Liver (tissue), 9 donors: ENCODE results near the gene MYRFL. TPM values are rescaled to one million over a fixed set of nuclear protein-coding genes. Genes with fewer than 3 reads are reported as not detected.

Source experiments
- DNase-seq: peaks from one replicate; pipeline ENCODE4 v3.0.0-alpha.2; 2017; ENCODE audit warnings: low spot score
- H3K27ac ChIP-seq, 2 donors: one replicate each; pipeline ENCODE4 v1.7.0; 2013; ENCODE audit warnings: inconsistent platforms in 2 of 2, low read length in 2 of 2, control low read depth in 1 of 2, low read depth in 1 of 2, mild to moderate bottlenecking in 1 of 2
- H3K27me3 ChIP-seq, 4 donors: one replicate each; pipeline versions ENCODE4 v1.6.1 to v1.7.0; 2013; ENCODE audit warnings: low read length in 3 of 4, inconsistent platforms in 1 of 4, mild to moderate bottlenecking in 1 of 4, moderate library complexity in 1 of 4; ENCODE audit not compliant: control insufficient read depth in 4 of 4, insufficient read depth in 4 of 4
- H3K36me3 ChIP-seq, 4 donors: one replicate each; pipeline versions ENCODE4 v1.6.1 to v1.7.0; 2013; ENCODE audit warnings: low read length in 3 of 4, mild to moderate bottlenecking in 3 of 4, low read depth in 1 of 4, moderate library complexity in 1 of 4; ENCODE audit not compliant: control insufficient read depth in 4 of 4, insufficient read depth in 3 of 4
- H3K4me1 ChIP-seq, 4 donors: one replicate each; pipeline versions ENCODE4 v1.6.1 to v1.7.0; 2013; ENCODE audit warnings: low read length in 3 of 4, mild to moderate bottlenecking in 3 of 4, moderate library complexity in 1 of 4; ENCODE audit not compliant: control insufficient read depth in 4 of 4, insufficient read depth in 4 of 4
- H3K4me3 ChIP-seq, 3 donors: one replicate each; pipeline versions ENCODE4 v1.6.1 to v1.7.0; 2013; ENCODE audit warnings: low read length in 3 of 3, control low read depth in 1 of 3, low read depth in 1 of 3, mild to moderate bottlenecking in 1 of 3
- H3K9ac ChIP-seq, 2 donors: one replicate each; pipeline ENCODE4 v1.7.0; 2013; ENCODE audit warnings: low read length in 2 of 2, mild to moderate bottlenecking in 2 of 2, moderate library complexity in 2 of 2, control low read depth in 1 of 2, low read depth in 1 of 2
- H3K9me3 ChIP-seq, 4 donors: one replicate each; pipeline versions ENCODE4 v1.6.1 to v1.7.0; 2013; ENCODE audit warnings: low read length in 3 of 4; ENCODE audit not compliant: control insufficient read depth in 4 of 4
- ATF3 ChIP-seq: IDR thresholded peaks from 2 replicates; pipeline ENCODE4 v1.6.1; 2016; ENCODE audit warnings: antibody characterized with exemption
- CTCF ChIP-seq: fragments of 150-350 bp; IDR thresholded peaks from 2 replicates; pipeline ENCODE4 v1.5.1; 2017; ENCODE audit warnings: improper control_type of control experiment, low read depth, low read length; ENCODE audit not compliant: missing input control
- EGR1 ChIP-seq, 2 donors: IDR thresholded peaks; 2 replicates each; pipeline ENCODE4 v1.6.1; 2016 to 2018; ENCODE audit warnings: antibody characterized with exemption in 2 of 2, low read depth in 2 of 2
- FOXA1 ChIP-seq: IDR thresholded peaks from 2 replicates; pipeline ENCODE4 v1.6.1; 2016; ENCODE audit warnings: antibody characterized with exemption
- FOXA2 ChIP-seq: IDR thresholded peaks from 2 replicates; pipeline ENCODE4 v1.6.1; 2016; ENCODE audit warnings: antibody characterized with exemption
- GABPA ChIP-seq, 2 donors: IDR thresholded peaks in 1 of 2; conservative IDR thresholded peaks in 1 of 2; 2 replicates each; pipeline ENCODE4 v1.6.1; 2016; ENCODE audit warnings: antibody characterized with exemption in 2 of 2, mild to moderate bottlenecking in 1 of 2, moderate library complexity in 1 of 2
- HNF4A ChIP-seq, 2 donors: conservative IDR thresholded peaks; 2 replicates each; pipeline ENCODE4 v1.6.1; 2016; ENCODE audit warnings: antibody characterized with exemption in 2 of 2, mild to moderate bottlenecking in 2 of 2
- HNF4G ChIP-seq: IDR thresholded peaks from 2 replicates; pipeline ENCODE4 v1.6.1; 2016; ENCODE audit warnings: antibody characterized with exemption
- JUND ChIP-seq, 2 donors: IDR thresholded peaks; 2 replicates each; pipeline ENCODE4 v1.6.1; 2016; ENCODE audit warnings: antibody characterized with exemption in 2 of 2
- MAX ChIP-seq: IDR thresholded peaks from 2 replicates; pipeline ENCODE4 v1.6.1; 2016; ENCODE audit warnings: antibody characterized with exemption
- NR2F2 ChIP-seq: IDR thresholded peaks from 2 replicates; pipeline ENCODE4 v1.6.1; 2016; ENCODE audit warnings: antibody characterized with exemption
- RAD21 ChIP-seq, 2 donors: IDR thresholded peaks; 2 replicates each; pipeline ENCODE4 v1.6.1; 2016; ENCODE audit warnings: antibody characterized with exemption in 2 of 2, mild to moderate bottlenecking in 2 of 2
- REST ChIP-seq: IDR thresholded peaks from 2 replicates; pipeline ENCODE4 v1.6.1; 2016; ENCODE audit warnings: antibody characterized with exemption, mild to moderate bottlenecking
- RXRA ChIP-seq, 2 donors: IDR thresholded peaks; 2 replicates each; pipeline ENCODE4 v1.6.1; 2017 to 2018; ENCODE audit warnings: antibody characterized with exemption in 2 of 2, mild to moderate bottlenecking in 1 of 2
- SP1 ChIP-seq: IDR thresholded peaks from 2 replicates; pipeline ENCODE4 v1.6.1; 2018; ENCODE audit warnings: antibody characterized with exemption, mild to moderate bottlenecking
- TAF1 ChIP-seq: conservative IDR thresholded peaks from 2 replicates; pipeline ENCODE4 v1.6.1; 2016; ENCODE audit warnings: antibody characterized with exemption, mild to moderate bottlenecking
- YY1 ChIP-seq: IDR thresholded peaks from 2 replicates; pipeline ENCODE4 v1.6.1; 2016; ENCODE audit warnings: antibody characterized with exemption, mild to moderate bottlenecking
- ZBTB33 ChIP-seq: IDR thresholded peaks from 2 replicates; pipeline ENCODE4 v1.6.1; 2016; ENCODE audit warnings: antibody characterized with exemption
- WGBS: extraction: QIAGEN DNeasy Blood & Tissue Kit; methylation state at CpG from one replicate; pipeline ENCODE4 v1.1.7; 2013; 5-methylcytosine and 5-hydroxymethylcytosine counted together
- polyA plus RNA-seq, 2 donors: library from polyadenylated mRNA; stranded (reverse) in 1 of 2; unstranded in 1 of 2; fragments of 200-250 nt in 1 of 2; fragments of >200 nt in 1 of 2; fragmentation: Nextera tagmentation in 1 of 2; extraction: Ambion mirVana in 1 of 2; gene quantifications; one replicate each; pipeline versions ENCODE4 v1.2.1 to v1.2.3, GENCODE V29; 2013 to 2015
- total RNA-seq, 2 donors: library from RNA; depleted of rRNA; stranded (reverse); fragments of >200 nt; gene quantifications; one replicate each; pipeline ENCODE4 v1.2.3, GENCODE V29; 2014
- donor health status: healthy.
- donor health status: healthy.
- donor health status: healthy.
- donor health status: healthy.
- donor health status: healthy.

The MYRFL gene
- total and polyA plus RNA-seq, 4 donors: under 0.01 to 0.19 (median 0.10) TPM

GRCh38 chr12:69978020-69978419 is 153.0 kb downstream of the MYRFL start:
- 66% methylated on average over 6 of the region's 6 CpGs for WGBS
- H3K27me3 ChIP-seq: peaks cover 0 to 2% (median 0%) of the 10 kb centered on the region in 4 donors
- DNase-seq: no peak
- no peaks in the 10 kb centered on the region for H3K36me3 ChIP-seq
- TF ChIP-seq RXRA (IDR thresholded peaks at IDR 0.05) (no peak), FOXA2 (no peak), TAF1 (no peak), CTCF (no peak), ATF3 (no peak), MAX (no peak), ZBTB33 (no peak), EGR1 (IDR thresholded peaks at IDR 0.05; ENCODE audit: low read depth in 2 of 2) (no peak), HNF4G (no peak), FOXA1 (no peak), GABPA (IDR thresholded peaks at IDR 0.05 in 1 of 2, conservative IDR thresholded peaks at IDR 0.05 in 1 of 2) (no peak), YY1 (no peak), SP1 (no peak), RAD21 (IDR thresholded peaks at IDR 0.05) (no peak), JUND (IDR thresholded peaks at IDR 0.05) (no peak), NR2F2 (no peak), REST (no peak), HNF4A (conservative IDR thresholded peaks at IDR 0.05) (no peak)
- H3K4me1 ChIP-seq: no peaks in the 10 kb centered on the region
- no peaks in the 10 kb centered on the region for H3K9me3 ChIP-seq
- no peak overlapping the region for H3K9ac ChIP-seq
- H3K27ac ChIP-seq: no peak overlapping the region
- H3K4me3 ChIP-seq: no peak overlapping the region
